ENCODE data around the gene CENPP. TPM values are rescaled to one million over a fixed set of nuclear protein-coding genes. Genes with fewer than 3 reads are reported as not detected.

Gene CENPP
- total and polyA plus RNA-seq, 8 donors, result 0.46 to 2.7 (median 1.9) TPM

DNA sequence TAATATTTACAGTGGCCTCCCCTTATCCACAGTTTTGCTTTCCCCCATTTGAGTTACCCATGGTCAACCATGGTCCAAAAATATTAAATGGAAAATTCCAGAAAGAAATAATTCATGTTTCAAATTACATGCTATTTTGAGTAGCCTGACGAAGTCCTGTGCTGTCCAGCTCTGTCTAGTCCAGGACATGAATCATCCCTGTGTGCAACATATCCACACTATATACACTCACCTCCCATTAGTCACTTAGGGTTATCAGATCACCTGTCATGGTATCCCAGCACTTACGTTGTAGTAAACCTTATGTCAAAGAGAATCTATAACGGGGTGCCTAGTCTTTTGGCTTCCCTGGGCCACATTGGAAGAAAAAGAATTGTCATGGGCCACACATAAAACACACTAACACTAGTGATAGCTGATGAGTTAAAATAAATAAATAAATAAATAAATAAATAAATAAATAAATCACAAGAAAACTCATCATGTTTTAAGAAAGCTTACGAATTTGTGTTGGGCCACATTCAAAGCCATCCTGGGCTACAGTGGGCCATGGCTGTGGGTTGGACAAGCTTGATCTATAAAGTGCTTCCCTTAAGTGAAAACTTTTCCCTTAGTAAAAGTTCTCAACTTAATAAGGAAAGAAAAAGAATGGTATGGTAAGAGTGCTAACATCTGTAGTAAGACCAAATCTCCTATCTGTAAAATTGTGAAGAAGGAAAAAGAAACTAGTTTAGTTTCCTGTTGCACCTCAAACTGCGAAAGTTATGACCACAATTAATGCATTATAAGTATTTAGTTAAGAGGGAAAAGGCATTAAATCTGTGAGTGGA is 114.4 kb downstream of the CENPP start:
- Histone ChIP-seq H3K4me3 (no peak overlapping the region), H3K27me3 (no peaks in the 10 kb centered on the region), H3K36me3 (no peaks in the 10 kb centered on the region), H3K9me3 (no peaks in the 10 kb centered on the region), H3K4me1 (no peaks in the 10 kb centered on the region), H3K27ac (no peak overlapping the region)
- TF ChIP-seq, protein P1, sequence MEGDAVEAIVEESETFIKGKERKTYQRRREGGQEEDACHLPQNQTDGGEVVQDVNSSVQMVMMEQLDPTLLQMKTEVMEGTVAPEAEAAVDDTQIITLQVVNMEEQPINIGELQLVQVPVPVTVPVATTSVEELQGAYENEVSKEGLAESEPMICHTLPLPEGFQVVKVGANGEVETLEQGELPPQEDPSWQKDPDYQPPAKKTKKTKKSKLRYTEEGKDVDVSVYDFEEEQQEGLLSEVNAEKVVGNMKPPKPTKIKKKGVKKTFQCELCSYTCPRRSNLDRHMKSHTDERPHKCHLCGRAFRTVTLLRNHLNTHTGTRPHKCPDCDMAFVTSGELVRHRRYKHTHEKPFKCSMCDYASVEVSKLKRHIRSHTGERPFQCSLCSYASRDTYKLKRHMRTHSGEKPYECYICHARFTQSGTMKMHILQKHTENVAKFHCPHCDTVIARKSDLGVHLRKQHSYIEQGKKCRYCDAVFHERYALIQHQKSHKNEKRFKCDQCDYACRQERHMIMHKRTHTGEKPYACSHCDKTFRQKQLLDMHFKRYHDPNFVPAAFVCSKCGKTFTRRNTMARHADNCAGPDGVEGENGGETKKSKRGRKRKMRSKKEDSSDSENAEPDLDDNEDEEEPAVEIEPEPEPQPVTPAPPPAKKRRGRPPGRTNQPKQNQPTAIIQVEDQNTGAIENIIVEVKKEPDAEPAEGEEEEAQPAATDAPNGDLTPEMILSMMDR (IDR thresholded peaks at IDR 0.05), result no peak
- WGBS, 2 donors, result 83 to 87% methylated on average over 5 of the region's 5 CpGs
- FAIRE-seq (no peak), DNase-seq (no peak), ATAC-seq (no peak)
- intact Hi-C loops (cut with DNase I), result no loop called here

- intact Hi-C loops (cut with DNase I), result no loop called here
- WGBS, 2 donors, result 83 to 94% methylated on average over 6 of the region's 6 CpGs
- TF ChIP-seq, protein P1 (IDR thresholded peaks at IDR 0.05), result no peak
Measured at GRCh38 chr9:92440751-92441046, 114.9 kb downstream of the CENPP start.

DNA sequence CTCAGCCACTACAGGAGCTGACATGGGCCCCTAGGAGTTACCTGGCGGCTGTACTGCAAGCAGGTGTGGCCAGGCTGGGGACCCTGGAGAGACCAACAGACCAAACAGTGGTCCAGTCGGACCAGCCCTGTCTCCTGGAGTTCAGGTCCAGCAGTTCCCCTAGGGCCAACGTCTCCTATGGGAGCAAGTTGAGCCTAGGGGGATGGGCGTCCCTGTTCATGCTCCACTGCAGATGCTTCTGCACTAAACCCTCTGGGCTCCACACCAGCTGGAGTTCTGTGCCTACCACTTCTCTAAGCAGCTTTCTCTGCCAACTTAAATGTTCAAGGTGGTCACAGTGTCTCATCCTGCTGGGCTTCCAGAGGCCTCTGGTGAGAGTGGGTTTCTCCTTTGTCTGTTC is 119.1 kb downstream of the CENPP start:
- no peaks in the 10 kb centered on the region for H3K4me1 ChIP-seq
- no peaks in the 10 kb centered on the region for H3K27me3 ChIP-seq
- 78 to 87% methylated on average over 4 of the region's 4 CpGs for WGBS, 2 donors
- DNase-seq, result no peak
- H3K4me3 ChIP-seq, result no peak overlapping the region
- no peak for ATAC-seq
- intact Hi-C loops (cut with DNase I), result no loop called here
- FAIRE-seq, result no peak
- no peaks in the 10 kb centered on the region for H3K36me3 ChIP-seq
- H3K9me3 ChIP-seq, result no peaks in the 10 kb centered on the region
- no peak overlapping the region for H3K27ac ChIP-seq
- TF ChIP-seq, protein P1 (IDR thresholded peaks at IDR 0.05), result no peak

More at GRCh38 chr9:92440751-92441046, 114.9 kb downstream of the CENPP start:
- Histone ChIP-seq H3K4me1 (no peaks in the 10 kb centered on the region), H3K9me3 (no peaks in the 10 kb centered on the region), H3K36me3 (no peaks in the 10 kb centered on the region), H3K4me3 (no peak overlapping the region), H3K27ac (no peak overlapping the region), H3K27me3 (no peaks in the 10 kb centered on the region)
- no peak for ATAC-seq
- no peak for DNase-seq
- no peak for FAIRE-seq

DNA sequence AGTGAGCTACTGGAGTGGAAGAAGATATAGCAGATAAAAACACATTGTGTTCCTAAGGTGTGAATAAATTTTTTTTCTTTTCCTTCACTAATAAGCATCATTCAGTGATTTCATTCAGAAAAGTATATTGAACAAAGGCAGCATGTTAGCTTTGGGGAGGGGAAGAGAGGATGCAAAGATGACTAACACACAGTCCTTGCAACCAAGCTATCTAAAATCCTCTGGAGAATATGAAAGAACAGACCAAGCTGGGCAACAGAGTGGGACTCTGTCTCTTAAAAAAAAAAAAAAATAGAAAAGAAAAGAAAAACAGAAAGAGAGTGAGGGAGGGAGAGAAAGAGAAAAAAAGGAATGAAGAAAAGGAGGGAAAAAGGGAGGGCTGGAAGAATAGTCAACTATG is 120.8 kb downstream of the CENPP start:
- TF ChIP-seq, protein P1 (IDR thresholded peaks at IDR 0.05), result no peak
- no peaks in the 10 kb centered on the region for H3K36me3 ChIP-seq
- FAIRE-seq, result no peak
- intact Hi-C loops (cut with DNase I), result no loop called here
- no peaks in the 10 kb centered on the region for H3K4me1 ChIP-seq
- no peak overlapping the region for H3K4me3 ChIP-seq
- H3K27ac ChIP-seq, result no peak overlapping the region
- H3K27me3 ChIP-seq, result no peaks in the 10 kb centered on the region
- no peaks in the 10 kb centered on the region for H3K9me3 ChIP-seq
- no peak for DNase-seq
- ATAC-seq, result no peak

GRCh38 chr9:92455217-92455616 is 129.5 kb downstream of the CENPP start:
- Histone ChIP-seq H3K9me3 (no peaks in the 10 kb centered on the region), H3K4me1 (no peaks in the 10 kb centered on the region), H3K36me3 (no peaks in the 10 kb centered on the region), H3K27ac (no peak overlapping the region), H3K4me3 (no peak overlapping the region), H3K27me3 (no peaks in the 10 kb centered on the region)
- ATAC-seq, result no peak
- 75 to 85% methylated on average over 3 of the region's 3 CpGs for WGBS, 2 donors
- intact Hi-C loops (cut with DNase I), result no loop called here
- TF ChIP-seq, protein P1 (IDR thresholded peaks at IDR 0.05), result no peak
- FAIRE-seq, result no peak
- no peak for DNase-seq
